Ovary (tissue), 9 donors: ENCODE data around the gene RNF225. TPM values are rescaled to one million over a fixed set of nuclear protein-coding genes. Genes with fewer than 3 reads are reported as not detected.

Experiments
- DNase-seq, 5 donors: peaks; one replicate each; pipeline ENCODE4 v3.0.0-alpha.2; 2019 to 2020
- H3K27ac ChIP-seq, 2 donors: fragments of 200-600 bp; one replicate each; pipeline versions ENCODE4 v1.5.1 to v1.8.0; 2019 to 2022
- H3K27me3 ChIP-seq: fragments of 200-600 bp; one replicate; pipeline ENCODE4 v1.8.0; 2022
- H3K36me3 ChIP-seq: fragments of 200-600 bp; sonication (generic); one replicate; pipeline ENCODE4 v1.5.1; 2019
- H3K4me1 ChIP-seq: one replicate; pipeline ENCODE4 v1.8.1; 2013; ENCODE audit warnings: mild to moderate bottlenecking, moderate library complexity; ENCODE audit not compliant: insufficient read depth
- H3K4me3 ChIP-seq: fragments of 200-600 bp; sonication (generic); one replicate; pipeline ENCODE4 v1.5.1; 2017
- H3K9me3 ChIP-seq, 2 donors: fragments of 200-600 bp in 1 of 2; sonication (generic) in 1 of 2; one replicate each; pipeline versions ENCODE4 v1.5.1 to v1.8.1; 2013 to 2019; ENCODE audit warnings: mild to moderate bottlenecking in 1 of 2, moderate library complexity in 1 of 2
- CTCF ChIP-seq, 3 donors: fragments of 450-650 bp in 2 of 3; fragments of 200-600 bp in 1 of 3; IDR thresholded peaks; one replicate each; pipeline versions ENCODE4 v1.5.1 to v1.8.0; 2016 to 2022; ENCODE audit warnings: antibody characterized with exemption in 3 of 3, mild to moderate bottlenecking in 1 of 3
- EP300 ChIP-seq: sonication (generic); formaldehyde crosslinking; IDR thresholded peaks from one replicate; pipeline ENCODE4 v1.6.1; 2017; ENCODE audit warnings: antibody characterized with exemption
- POLR2A ChIP-seq: fragments of 450-650 bp; IDR thresholded peaks from one replicate; pipeline ENCODE4 v1.6.1; 2017; ENCODE audit warnings: antibody characterized with exemption, mild to moderate bottlenecking, moderate library complexity
- WGBS, 3 donors: extraction: QIAGEN DNeasy Blood & Tissue Kit in 1 of 3; methylation state at CpG; one replicate each; pipeline versions ENCODE4 v1.1.5 to v1.1.7; 2013 to 2017; 5-methylcytosine and 5-hydroxymethylcytosine counted together
- intact Hi-C, 4 donors: fragments of 100-400 bp; cut with DNase I; formaldehyde crosslinking; loops; one replicate each; pipeline versions ENCODE4 v1.11.0 to v1.15.1; 2022 to 2023
- polyA plus RNA-seq, 2 donors: library from polyadenylated mRNA; stranded (reverse); fragments of 200-250 nt in 1 of 2; fragments of 350-450 nt in 1 of 2; fragmentation: Illumina TruSeq in 1 of 2; extraction: RNeasy Lipid Tissue Mini Kit (QIAGEN cat#74804) in 1 of 2; gene quantifications; one replicate each; pipeline ENCODE4 v1.2.3, GENCODE V29; 2013 to 2014
- total RNA-seq, 7 donors: library from RNA; depleted of rRNA in 2 of 7; stranded (reverse); fragments of >200 nt in 2 of 7; fragmentation: NEBNext Ultra II Directional in 3 of 7; extraction: Animal tissue kit (Norgen Biotek cat#: 25700) in 3 of 7; gene quantifications; one replicate each; pipeline versions ENCODE4 v1.1.0 to v1.2.4, GENCODE V29; 2016 to 2023
- donor health status: DM: no; HTN: no; CAD: no; lungs with moderate emphysema.
- donor health status: DM: no; HTN: no; CAD: no.
- donor health status: Bipolar disorder and iron deficiency.
- donor health status: DM: yes; HTN: yes; CAD: no.
- donor health status: DM: no; HTN: no; CAD: no.
- donor health status: DM: yes; HTN: yes; CAD: no.

Gene RNF225
- total and polyA plus RNA-seq, 9 donors, result not detected

GRCh38 chr19:58406818-58407657 is 11.6 kb downstream of the RNF225 start:
- Histone ChIP-seq H3K36me3 (no peaks in the 10 kb centered on the region), H3K4me1 (peaks cover 10% of the 10 kb centered on the region), H3K27me3 (no peaks in the 10 kb centered on the region), H3K4me3 (no peak overlapping the region), H3K9me3 (no peaks in the 10 kb centered on the region), H3K27ac (no peak overlapping the region)
- intact Hi-C loops, result no loop called here
- TF ChIP-seq EP300 (no peak), POLR2A (no peak), CTCF (IDR thresholded peaks at IDR 0.05) (peak in 1 of 3 donors; percentile 11)
- 55 to 66% (median 59%) methylated on average over 10 of the region's 10 CpGs for WGBS, 3 donors
- DNase-seq, result peak in 1 of 5 donors; percentile 22

GRCh38 chr19:58407658-58408151 is 12.2 kb downstream of the RNF225 start:
- peak in 3 of 5 donors; percentile 41 to 49 (median 48) for DNase-seq
- peak overlapping the region; percentile 77 for H3K4me3 ChIP-seq
- peak overlapping the region; percentile 80 to 84 for H3K27ac ChIP-seq
- WGBS, 3 donors, result 4 to 10% (median 7%) methylated on average over 21 to 22 of the region's 22 CpGs
- no peaks in the 10 kb centered on the region for H3K27me3 ChIP-seq
- peaks cover 10% of the 10 kb centered on the region for H3K4me1 ChIP-seq
- intact Hi-C loops, result no loop called here
- H3K9me3 ChIP-seq, result no peaks in the 10 kb centered on the region
- no peak for TF ChIP-seq EP300
- no peaks in the 10 kb centered on the region for H3K36me3 ChIP-seq

GRCh38 chr19:58408152-58409009 is 12.9 kb downstream of the RNF225 start, which contains the start of gene ZNF584:
Gene ZNF584 (plus strand): TSS chr19:58408649. CDS start chr19:58409148, 499 bp downstream.
- Histone ChIP-seq H3K9me3 (no peaks in the 10 kb centered on the region), H3K4me1 (peaks cover 10% of the 10 kb centered on the region), H3K4me3 (peak within 1 kb of the TSS; percentile 77), H3K36me3 (no peaks in the 10 kb centered on the region), H3K27me3 (no peaks in the 10 kb centered on the region), H3K27ac (peak within 1 kb of the TSS; percentile 80 to 84)
- WGBS, 3 donors, result 0 to 1% (median 0%) methylated on average over 62 to 100 of the region's 100 CpGs
- intact Hi-C loops, result no loop called here
- peak; percentile 95 to 97 (median 96) for DNase-seq
- TF ChIP-seq POLR2A (peak; percentile 88), CTCF (IDR thresholded peaks at IDR 0.05) (peak in 1 of 3 donors; percentile 6), EP300 (no peak)

- TF ChIP-seq EP300 (no peak), POLR2A (no peak), CTCF (IDR thresholded peaks at IDR 0.05) (no peak)
- H3K4me1 ChIP-seq, result peaks cover 10% of the 10 kb centered on the region
- no peaks in the 10 kb centered on the region for H3K36me3 ChIP-seq
- DNase-seq, result peak; percentile 41 to 62 (median 61)
- H3K27ac ChIP-seq, result peak overlapping the region; percentile 78 to 80
- no peaks in the 10 kb centered on the region for H3K9me3 ChIP-seq
- peak overlapping the region; percentile 77 for H3K4me3 ChIP-seq
- no peaks in the 10 kb centered on the region for H3K27me3 ChIP-seq
- intact Hi-C loops, result no loop called here
- WGBS, 3 donors, result 1 to 3% (median 2%) methylated on average over 27 to 34 of the region's 34 CpGs
Observed at GRCh38 chr19:58409010-58409790, 13.7 kb downstream of the RNF225 start.
